ENCODE results near the gene NELFB. TPM values are rescaled to one million over a fixed set of nuclear protein-coding genes. Genes with fewer than 3 reads are reported as not detected.
A peak's percentile ranks its signal among the peaks of the same experiment; 100 is the strongest.
"Not testable (repeated sequence)": the region's sequence is repeated elsewhere in the genome, so short reads cannot be mapped to it uniquely, and the experiment has no call there.

NELFB gene
- total RNA-seq, 2 donors from 2014 or later = 37.2 to 40.6 TPM

GRCh38 chr9:137242269-137243203 is 12.6 kb upstream of the NELFB start:
- DNase-seq (ENCODE audit: low spot score) = no peak
- peaks cover 6 to 36% of the 10 kb centered on the region in 2 donors for H3K4me1 ChIP-seq (ENCODE audit: control insufficient read depth in 1 of 2, low read depth in 2 of 2)
- H3K27ac ChIP-seq = peak overlapping the region; percentile 76 to 86
- peaks cover 12% of the 10 kb centered on the region for H3K36me3 ChIP-seq
- H3K9me3 ChIP-seq = no peaks in the 10 kb centered on the region
- H3K4me3 ChIP-seq = peak overlapping the region; percentile 93
- no peak for ATAC-seq (ENCODE audit: insufficient number of reproducible peaks, low FRiP score, low read depth)
- H3K27me3 ChIP-seq (replicated peaks; ENCODE audit: insufficient read depth) = no peaks in the 10 kb centered on the region
- TF ChIP-seq CTCF (IDR thresholded peaks at IDR 0.05) = no peak

GRCh38 chr9:137243266-137243625 is 11.9 kb upstream of the NELFB start:
- H3K36me3 ChIP-seq = peaks cover 12% of the 10 kb centered on the region
- peaks cover 6 to 36% of the 10 kb centered on the region in 2 donors for H3K4me1 ChIP-seq (ENCODE audit: control insufficient read depth in 1 of 2, low read depth in 2 of 2)
- DNase-seq (ENCODE audit: low spot score); ATAC-seq (ENCODE audit: insufficient number of reproducible peaks, low FRiP score, low read depth); H3K27ac ChIP-seq; H3K9me3 ChIP-seq; H3K27me3 ChIP-seq (replicated peaks; ENCODE audit: insufficient read depth); H3K4me3 ChIP-seq: not testable (repeated sequence)

GRCh38 chr9:137243626-137244485 is 11.3 kb upstream of the NELFB start:
- H3K9me3 ChIP-seq = no peaks in the 10 kb centered on the region
- no peak for DNase-seq (ENCODE audit: low spot score)
- TF ChIP-seq CTCF (IDR thresholded peaks at IDR 0.05) = no peak
- H3K27me3 ChIP-seq (replicated peaks; ENCODE audit: insufficient read depth) = no peaks in the 10 kb centered on the region
- peaks cover 6 to 32% of the 10 kb centered on the region in 2 donors for H3K4me1 ChIP-seq (ENCODE audit: control insufficient read depth in 1 of 2, low read depth in 2 of 2)
- H3K27ac ChIP-seq = no peak overlapping the region
- peaks cover 12% of the 10 kb centered on the region for H3K36me3 ChIP-seq
- no peak overlapping the region for H3K4me3 ChIP-seq
- no peak for ATAC-seq (ENCODE audit: insufficient number of reproducible peaks, low FRiP score, low read depth)

- no peak for TF ChIP-seq CTCF (IDR thresholded peaks at IDR 0.05)
- Histone ChIP-seq H3K27ac (no peak overlapping the region), H3K27me3 (replicated peaks; ENCODE audit: insufficient read depth) (no peaks in the 10 kb centered on the region), H3K4me3 (no peak overlapping the region), H3K9me3 (no peaks in the 10 kb centered on the region), H3K4me1 (ENCODE audit: control insufficient read depth in 1 of 2, low read depth in 2 of 2) (peaks cover 6 to 23% of the 10 kb centered on the region in 2 donors), H3K36me3 (peaks cover 12% of the 10 kb centered on the region)
- DNase-seq (ENCODE audit: low spot score) (no peak), ATAC-seq (ENCODE audit: insufficient number of reproducible peaks, low FRiP score, low read depth) (no peak)
Measured at GRCh38 chr9:137244486-137245449, 10.4 kb upstream of the NELFB start.
